HepG2 (cell line): ENCODE data around the gene SYNGR4. TPM values are rescaled to one million over a fixed set of nuclear protein-coding genes. Genes with fewer than 3 reads are reported as not detected.
A peak's percentile ranks its signal among the peaks of the same experiment; 100 is the strongest.

ENCODE experiments used
- AFF4 ChIP-seq: sonication (generic); formaldehyde crosslinking; IDR thresholded peaks from 2 replicates; pipeline ENCODE4 v1.4.0; 2020; ENCODE audit warnings: missing genetic modification reagents
- CBX1 ChIP-seq: IDR thresholded peaks from one replicate; pipeline ENCODE4 v1.6.1; 2016; ENCODE audit warnings: antibody characterized with exemption, low read depth
- DPF2 ChIP-seq: sonication (generic); formaldehyde crosslinking; IDR thresholded peaks from 2 replicates; pipeline ENCODE4 v1.4.0; 2020; ENCODE audit warnings: mild to moderate bottlenecking, low read depth, missing genetic modification reagents, borderline replicate concordance
- ELF3 ChIP-seq: IDR thresholded peaks from 2 replicates; pipeline ENCODE4 v1.6.1; 2016; ENCODE audit warnings: missing genetic modification reagents, missing compliant biosample characterization
- ETV6 ChIP-seq: sonication (generic); formaldehyde crosslinking; conservative IDR thresholded peaks from 2 replicates; pipeline ENCODE4 v1.4.0; 2020; ENCODE audit warnings: missing genetic modification reagents
- FOXO1 ChIP-seq: sonication (generic); formaldehyde crosslinking; IDR thresholded peaks from 2 replicates; pipeline ENCODE4 v1.4.0; 2020; ENCODE audit warnings: missing genetic modification reagents
- HNRNPLL ChIP-seq: fragments of 200-400 bp; formaldehyde crosslinking; IDR thresholded peaks from 2 replicates; pipeline ENCODE4 v1.6.1; 2017; ENCODE audit warnings: mild to moderate bottlenecking, low read depth, low read length; ENCODE audit not compliant: poor library complexity, severe bottlenecking
- ISX ChIP-seq: sonication (generic); formaldehyde crosslinking; conservative IDR thresholded peaks from 2 replicates; pipeline ENCODE4 v1.5.0; 2020; ENCODE audit warnings: missing genetic modification reagents
- MYPOP ChIP-seq: sonication (generic); formaldehyde crosslinking; IDR thresholded peaks from 2 replicates; pipeline ENCODE4 v1.8.1; 2023; ENCODE audit warnings: mild to moderate bottlenecking, moderate library complexity, missing genetic modification reagents
- NR0B2 ChIP-seq: sonication (generic); formaldehyde crosslinking; IDR thresholded peaks from 2 replicates; pipeline ENCODE4 v1.4.0; 2020; ENCODE audit warnings: mild to moderate bottlenecking, missing genetic modification reagents
- RARG ChIP-seq: sonication (generic); formaldehyde crosslinking; IDR thresholded peaks from 2 replicates; pipeline ENCODE4 v1.4.0; 2020; ENCODE audit warnings: low read depth, mild to moderate bottlenecking, missing genetic modification reagents
- RBFOX2 ChIP-seq: fragments of 200-400 bp; formaldehyde crosslinking; IDR thresholded peaks from 2 replicates; pipeline ENCODE4 v1.6.1; 2017; ENCODE audit warnings: low read depth, mild to moderate bottlenecking, low read length
- TOPORS ChIP-seq: sonication (generic); formaldehyde crosslinking; IDR thresholded peaks from 2 replicates; pipeline ENCODE4 v1.8.0; 2023; ENCODE audit warnings: mild to moderate bottlenecking, missing genetic modification reagents
- ZNF3 ChIP-seq: IDR thresholded peaks from 2 replicates; pipeline ENCODE4 v1.7.0; 2017; ENCODE audit warnings: inconsistent platforms
- ZNF460 ChIP-seq: sonication (generic); formaldehyde crosslinking; IDR thresholded peaks from 2 replicates; pipeline ENCODE4 v1.5.1; 2020; ENCODE audit warnings: missing genetic modification reagents, mild to moderate bottlenecking, borderline replicate concordance
- ZNF550 ChIP-seq: sonication (generic); formaldehyde crosslinking; IDR thresholded peaks from 2 replicates; pipeline ENCODE4 v1.4.0; 2020; ENCODE audit warnings: mild to moderate bottlenecking, missing genetic modification reagents, borderline replicate concordance
- ZNF598 ChIP-seq: sonication (generic); formaldehyde crosslinking; IDR thresholded peaks from 2 replicates; pipeline ENCODE4 v1.5.1; 2020; ENCODE audit warnings: mild to moderate bottlenecking, missing genetic modification reagents, borderline replicate concordance
- ZNF710 ChIP-seq: sonication (generic); formaldehyde crosslinking; IDR thresholded peaks from 2 replicates; pipeline ENCODE4 v1.5.0; 2020; ENCODE audit warnings: mild to moderate bottlenecking, missing genetic modification reagents, borderline replicate concordance
- ZNF720 ChIP-seq: sonication (generic); formaldehyde crosslinking; IDR thresholded peaks from 2 replicates; pipeline ENCODE4 v1.4.0; 2020; ENCODE audit warnings: missing genetic modification reagents
- ZNF740 ChIP-seq: sonication (generic); formaldehyde crosslinking; IDR thresholded peaks from 2 replicates; pipeline ENCODE4 v1.4.0; 2020; ENCODE audit warnings: missing genetic modification reagents
- ZNF790 ChIP-seq: sonication (generic); formaldehyde crosslinking; IDR thresholded peaks from 2 replicates; pipeline ENCODE4 v1.8.0; 2022; ENCODE audit warnings: missing genetic modification reagents, mild to moderate bottlenecking, borderline replicate concordance
- polyA plus RNA-seq, 8 experiments: library from polyadenylated mRNA; depleted of rRNA in 3 of 8; stranded (reverse) in 7 of 8; unstranded in 1 of 8; fragments of >200 nt; fragmentation: Illumina TruSeq in 4 of 8; extraction: Trizol in 4 of 8; gene quantifications; 2 replicates each; pipeline versions ENCODE4 v1.2.1 to v1.2.3, GENCODE V29; 2011 to 2016; ENCODE audit warnings: low read depth in 4 of 8, missing spikeins in 1 of 8, mixed read lengths in 1 of 8; ENCODE audit not compliant: insufficient read depth in 1 of 8
- total RNA-seq, 5 experiments: library from RNA; depleted of rRNA; stranded (reverse); fragments of >200 nt; fragmentation: Illumina TruSeq; extraction: Trizol; gene quantifications; 2 replicates each; pipeline ENCODE4 v1.2.3, GENCODE V29; 2016; ENCODE audit warnings: low read depth in 1 of 5

The SYNGR4 gene
- total and polyA plus RNA-seq, 2 of the 13 experiments (the other 11 are each of a cell fraction or from before 2014, with no cell fraction given), result not detected

- TF ChIP-seq ZNF720 (0 out of 2 replicates have a peak, but pooled peaks have one; percentile 47), RARG (CRISPR knock-in tag) (peak; percentile 56; the same call in 1 of the 2 replicates), TOPORS (CRISPR knock-in tag) (no peak), HNRNPLL (no peak), ETV6 (CRISPR knock-in tag) (no peak), ISX (CRISPR knock-in tag) (peak; percentile 85), MYPOP (CRISPR knock-in tag) (no peak), AFF4 (CRISPR knock-in tag) (peak; percentile 39; the same call in 1 of the 2 replicates), DPF2 (CRISPR knock-in tag) (no peak), CBX1 (no peak), ELF3 (CRISPR knock-in tag) (peak; percentile 36; the same call in 1 of the 2 replicates), ZNF3 (CRISPR knock-in tag) (no peak), ZNF710 (CRISPR knock-in tag) (no peak), RBFOX2 (no peak; the same call in 1 of the 2 replicates), FOXO1 (CRISPR knock-in tag) (no peak), ZNF790 (CRISPR knock-in tag) (peak; percentile 28; the same call in 1 of the 2 replicates), ZNF740 (0 out of 2 replicates have a peak, but pooled peaks have one; percentile 57), ZNF598 (CRISPR knock-in tag) (peak; percentile 37; the same call in 1 of the 2 replicates), ZNF550 (CRISPR knock-in tag) (no peak), NR0B2 (CRISPR knock-in tag) (no peak), ZNF460 (CRISPR knock-in tag) (no peak)
Observed at GRCh38 chr19:48390188-48391099, 26.3 kb downstream of the SYNGR4 start (continued).
